SU-DHL-6 (cell line): Measurements from ENCODE around the gene PLAGL1.

Experiments
- H2AFZ ChIP-seq: fragments of 200-600 bp; sonication (generic); 2 replicates; pipeline ENCODE4 v1.6.1; 2014; ENCODE audit warnings: low read depth, mild to moderate bottlenecking, moderate library complexity, mixed read lengths, antibody characterized with exemption, low read length; ENCODE audit not compliant: severe bottlenecking
- H3F3A ChIP-seq: fragments of 200-600 bp; shearing (Covaris generic); 2 replicates; pipeline ENCODE4 v1.6.0; 2016; ENCODE audit warnings: antibody characterized with exemption, mild to moderate bottlenecking; ENCODE audit not compliant: insufficient read depth
- H3K27ac ChIP-seq: fragments of 200-600 bp; sonication (generic); 2 replicates; pipeline ENCODE4 v1.5.1; 2016; ENCODE audit warnings: low read depth, mild to moderate bottlenecking, low read length, moderate library complexity, mixed read lengths
- H3K27me3 ChIP-seq: fragments of 200-600 bp; sonication (generic), shearing (Covaris generic); 2 replicates; pipeline ENCODE4 v1.6.0; 2014; ENCODE audit warnings: mild to moderate bottlenecking, low read length
- H3K36me3 ChIP-seq: fragments of 200-600 bp; sonication (generic); 2 replicates; pipeline ENCODE4 v1.6.1; 2014; ENCODE audit warnings: mild to moderate bottlenecking, low read length, mixed read lengths
- H3K4me2 ChIP-seq: fragments of 300-600, 200-600 bp; shearing (Covaris generic), sonication (generic); 2 replicates; pipeline ENCODE4 v1.6.0; 2014; ENCODE audit warnings: low read length, low read depth, mild to moderate bottlenecking; ENCODE audit not compliant: poor library complexity, severe bottlenecking
- H3K4me3 ChIP-seq: fragments of 200-600 bp; sonication (generic); 2 replicates; pipeline ENCODE4 v1.5.1; 2014; ENCODE audit warnings: antibody characterized with exemption, low read length, mild to moderate bottlenecking, mixed read lengths; ENCODE audit not compliant: insufficient read depth, poor library complexity, severe bottlenecking
- H3K79me2 ChIP-seq: fragments of 200-600 bp; sonication (generic); 2 replicates; pipeline ENCODE4 v1.6.1; 2014; ENCODE audit warnings: mild to moderate bottlenecking, low read length, moderate library complexity; ENCODE audit not compliant: insufficient read depth
- H3K9ac ChIP-seq: fragments of 200-600 bp; sonication (generic); 2 replicates; pipeline ENCODE4 v1.7.0; 2014; ENCODE audit warnings: mild to moderate bottlenecking, low read length
- H3K9me2 ChIP-seq: fragments of 200-600 bp; sonication (generic); replicated peaks from 2 replicates; pipeline ENCODE4 v1.6.1; 2014; ENCODE audit warnings: low read length; ENCODE audit not compliant: insufficient read depth
- H3K9me3 ChIP-seq: fragments of 200-600 bp; sonication (generic); 2 replicates; pipeline ENCODE4 v1.6.1; 2014; ENCODE audit warnings: low read length, mixed read lengths; ENCODE audit not compliant: insufficient read depth
- H4K20me1 ChIP-seq: fragments of 200-600 bp; sonication (generic); 2 replicates; pipeline ENCODE4 v1.6.1; 2014; ENCODE audit warnings: low read depth, mild to moderate bottlenecking, antibody characterized with exemption, low read length, moderate library complexity, mixed read lengths
- EZH2phosphoT487 ChIP-seq: fragments of 200-600 bp; sonication (generic), shearing (Covaris generic); conservative IDR thresholded peaks from 2 replicates; pipeline ENCODE4 v1.6.1; 2018; ENCODE audit warnings: mild to moderate bottlenecking, antibody characterized with exemption, low read length, moderate library complexity, mixed read lengths
- TF ChIP-seq, protein P1 (sequence below): fragments of 200-600 bp; sonication (generic); IDR thresholded peaks from one replicate; pipeline ENCODE4 v1.5.1; 2017; ENCODE audit warnings: antibody characterized with exemption, mild to moderate bottlenecking, low read length, moderate library complexity; ENCODE audit not compliant: insufficient read depth, poor library complexity, severe bottlenecking

PLAGL1 gene

DNA sequence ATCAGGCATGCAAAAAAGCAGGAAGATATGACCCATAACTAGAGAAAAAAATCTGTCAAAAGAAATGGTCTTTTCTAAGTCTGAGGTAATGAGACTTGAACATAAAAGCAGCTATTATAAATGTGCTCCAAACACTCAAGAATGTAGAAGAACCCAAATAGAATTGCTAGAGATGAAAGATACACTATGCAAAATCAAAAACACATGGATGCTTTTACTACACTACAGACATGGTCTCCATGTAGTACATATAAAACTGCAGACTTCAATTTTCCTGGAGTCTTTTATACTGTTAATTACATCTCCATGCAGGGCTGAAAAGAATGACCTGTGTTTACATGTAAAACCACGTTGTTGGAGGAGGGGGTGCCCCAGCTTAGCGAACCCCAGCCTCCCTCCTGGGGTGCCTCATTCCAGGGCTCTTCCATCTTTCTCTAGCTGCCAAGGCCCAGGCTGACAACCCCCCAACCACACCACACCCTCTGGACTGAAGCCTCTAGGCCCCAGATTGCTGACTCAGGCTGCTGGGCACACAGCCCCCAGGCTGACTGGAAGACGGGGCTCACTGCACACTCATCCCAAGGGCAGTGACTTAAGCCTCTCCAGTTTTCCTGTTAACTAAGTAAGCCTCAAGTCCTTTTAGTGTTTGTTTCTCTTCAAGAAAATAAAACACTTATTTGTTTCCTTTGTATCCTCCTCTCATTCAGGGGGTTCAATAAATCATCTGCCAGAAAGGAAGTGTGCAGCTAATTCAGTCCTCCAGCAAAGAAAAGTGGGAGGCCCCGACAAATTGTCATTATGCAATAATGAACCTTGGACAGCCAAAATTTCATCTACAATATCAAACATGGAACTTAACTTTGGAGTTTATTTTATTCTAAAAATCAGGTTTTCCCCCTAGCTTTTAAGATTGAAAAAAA is 26.0 kb upstream of the PLAGL1 start:
- Histone ChIP-seq H3K9me2 (no peaks in the 10 kb centered on the region), H3K27ac (no peak overlapping the region), H3K9me3 (no peaks in the 10 kb centered on the region), H3F3A (no peaks in the 10 kb centered on the region), H3K27me3 (no peaks in the 10 kb centered on the region), H3K4me2 (no peak overlapping the region), H2AFZ (no peak overlapping the region), H3K36me3 (no peaks in the 10 kb centered on the region), H3K79me2 (no peaks in the 10 kb centered on the region), H3K9ac (no peak overlapping the region), H3K4me3 (no peak overlapping the region), H4K20me1 (no peaks in the 10 kb centered on the region)
- TF ChIP-seq, protein P1, sequence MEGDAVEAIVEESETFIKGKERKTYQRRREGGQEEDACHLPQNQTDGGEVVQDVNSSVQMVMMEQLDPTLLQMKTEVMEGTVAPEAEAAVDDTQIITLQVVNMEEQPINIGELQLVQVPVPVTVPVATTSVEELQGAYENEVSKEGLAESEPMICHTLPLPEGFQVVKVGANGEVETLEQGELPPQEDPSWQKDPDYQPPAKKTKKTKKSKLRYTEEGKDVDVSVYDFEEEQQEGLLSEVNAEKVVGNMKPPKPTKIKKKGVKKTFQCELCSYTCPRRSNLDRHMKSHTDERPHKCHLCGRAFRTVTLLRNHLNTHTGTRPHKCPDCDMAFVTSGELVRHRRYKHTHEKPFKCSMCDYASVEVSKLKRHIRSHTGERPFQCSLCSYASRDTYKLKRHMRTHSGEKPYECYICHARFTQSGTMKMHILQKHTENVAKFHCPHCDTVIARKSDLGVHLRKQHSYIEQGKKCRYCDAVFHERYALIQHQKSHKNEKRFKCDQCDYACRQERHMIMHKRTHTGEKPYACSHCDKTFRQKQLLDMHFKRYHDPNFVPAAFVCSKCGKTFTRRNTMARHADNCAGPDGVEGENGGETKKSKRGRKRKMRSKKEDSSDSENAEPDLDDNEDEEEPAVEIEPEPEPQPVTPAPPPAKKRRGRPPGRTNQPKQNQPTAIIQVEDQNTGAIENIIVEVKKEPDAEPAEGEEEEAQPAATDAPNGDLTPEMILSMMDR = no peak
- TF ChIP-seq EZH2phosphoT487 = no peak

DNA sequence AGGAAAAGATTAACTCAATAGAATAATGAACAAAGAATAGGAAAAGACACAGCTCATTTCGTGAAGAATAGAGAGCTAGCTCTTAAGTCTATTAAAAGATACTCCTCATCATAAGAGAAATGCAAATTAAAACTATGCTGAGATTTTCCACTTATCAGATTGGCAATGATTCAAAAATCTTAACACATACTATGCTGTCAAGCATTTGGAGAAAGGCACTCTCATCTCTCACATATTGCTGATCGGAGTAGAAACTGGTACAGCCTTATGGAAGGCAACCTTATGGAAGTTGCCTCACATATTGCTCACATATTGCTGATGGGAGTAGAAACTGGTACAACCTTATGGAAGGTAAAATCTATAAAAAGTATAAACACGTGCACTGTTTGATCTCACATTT is 21.4 kb upstream of the PLAGL1 start:
- no peaks in the 10 kb centered on the region for H3K9me3 ChIP-seq
- H3K36me3 ChIP-seq = no peaks in the 10 kb centered on the region
- no peaks in the 10 kb centered on the region for H3F3A ChIP-seq
- H4K20me1 ChIP-seq = no peaks in the 10 kb centered on the region
- H2AFZ ChIP-seq = no peak overlapping the region
- TF ChIP-seq EZH2phosphoT487 = no peak
- TF ChIP-seq, protein P1 = no peak
- no peaks in the 10 kb centered on the region for H3K79me2 ChIP-seq
- H3K9ac ChIP-seq = no peak overlapping the region
- no peaks in the 10 kb centered on the region for H3K9me2 ChIP-seq
- H3K27ac ChIP-seq = no peak overlapping the region
- no peaks in the 10 kb centered on the region for H3K27me3 ChIP-seq
- H3K4me2 ChIP-seq = no peak overlapping the region
- no peak overlapping the region for H3K4me3 ChIP-seq

DNA sequence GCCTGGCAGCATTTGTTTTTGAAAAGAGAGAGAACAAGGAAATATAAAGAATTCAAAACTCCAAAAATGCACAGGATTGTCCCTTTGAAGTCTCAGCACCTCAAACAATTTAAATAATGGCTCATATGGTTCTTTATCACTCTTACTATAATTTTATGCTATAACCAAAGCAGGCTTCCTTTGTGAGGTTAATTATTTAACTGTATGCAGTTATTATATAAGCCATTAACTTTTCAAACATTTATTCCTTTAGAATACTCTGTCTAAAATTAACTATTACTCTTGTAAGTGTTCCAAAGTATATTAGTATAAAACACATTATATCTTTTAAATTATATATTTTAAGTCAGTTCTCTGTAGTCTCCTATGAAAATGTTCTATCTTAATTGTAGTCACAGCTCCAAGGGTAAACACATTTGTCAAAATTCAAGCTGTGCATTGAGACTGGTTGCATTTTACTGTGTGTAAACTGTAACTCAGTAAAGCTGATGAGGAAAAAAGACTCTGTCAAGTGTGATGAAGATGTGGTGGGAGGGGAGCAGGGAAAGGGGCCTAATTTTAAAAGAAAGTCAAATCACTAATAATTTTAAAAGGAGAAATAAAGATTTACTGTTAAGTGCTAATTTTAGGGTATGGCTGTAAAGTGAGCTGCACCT is 20.0 kb upstream of the PLAGL1 start:
- Histone ChIP-seq H3K27ac (no peak overlapping the region), H3K4me2 (no peak overlapping the region), H3K9me3 (no peaks in the 10 kb centered on the region)

More for the DNA sequence above, 20.0 kb upstream of the PLAGL1 start:
- H3F3A ChIP-seq = no peaks in the 10 kb centered on the region
- no peaks in the 10 kb centered on the region for H3K36me3 ChIP-seq
- no peak overlapping the region for H3K9ac ChIP-seq
- no peaks in the 10 kb centered on the region for H3K9me2 ChIP-seq
- TF ChIP-seq, protein P1 = no peak
- TF ChIP-seq EZH2phosphoT487 = no peak
- H3K27me3 ChIP-seq = no peaks in the 10 kb centered on the region
- no peaks in the 10 kb centered on the region for H4K20me1 ChIP-seq
- H2AFZ ChIP-seq = no peak overlapping the region
- no peak overlapping the region for H3K4me3 ChIP-seq
- H3K79me2 ChIP-seq = no peaks in the 10 kb centered on the region
